ENCODE data around the gene NPHP4. TPM values are rescaled to one million over a fixed set of nuclear protein-coding genes. Genes with fewer than 3 reads are reported as not detected.

The NPHP4 gene
- 3.7 and 4.0 TPM in 2 replicates for total RNA-seq

GRCh38 chr1:5992026-5992813, at the start of gene NPHP4:
Gene NPHP4, minus strand, starts transcription at chr1:5992425. Its CDS starts 6,136 bp downstream, at chr1:5986289.
- peak; percentile 98 for DNase-seq (ENCODE audit: low read depth, low spot score)

GRCh38 chr1:6041432-6042062, 49.3 kb upstream of the NPHP4 start:
- DNase-seq (ENCODE audit: low read depth, low spot score) = no peak

- DNase-seq (ENCODE audit: low read depth, low spot score) = no peak
Measured at GRCh38 chr1:6040861-6041415, 48.7 kb upstream of the NPHP4 start.

- DNase-seq (ENCODE audit: low read depth, low spot score) = no peak
Measured at GRCh38 chr1:6040444-6040843, 48.2 kb upstream of the NPHP4 start.

GRCh38 chr1:6039031-6039430, 46.8 kb upstream of the NPHP4 start:
- DNase-seq (ENCODE audit: low read depth, low spot score) = no peak

- no peak for DNase-seq (ENCODE audit: low read depth, low spot score)
Measured at GRCh38 chr1:6038603-6039002, 46.4 kb upstream of the NPHP4 start.

- DNase-seq (ENCODE audit: low read depth, low spot score) = no peak
Measured at GRCh38 chr1:6037338-6037762, 45.1 kb upstream of the NPHP4 start.

- no peak for DNase-seq (ENCODE audit: low read depth, low spot score)
Measured at GRCh38 chr1:6035719-6036118, 43.5 kb upstream of the NPHP4 start.

- no peak for DNase-seq (ENCODE audit: low read depth, low spot score)
Measured at GRCh38 chr1:6035303-6035702, 43.1 kb upstream of the NPHP4 start.

GRCh38 chr1:6034750-6035096, 42.5 kb upstream of the NPHP4 start:
- DNase-seq (ENCODE audit: low read depth, low spot score) = no peak

- DNase-seq (ENCODE audit: low read depth, low spot score) = no peak
Measured at GRCh38 chr1:6033986-6034749, 41.9 kb upstream of the NPHP4 start.

GRCh38 chr1:6033124-6033523, 40.9 kb upstream of the NPHP4 start:
- no peak for DNase-seq (ENCODE audit: low read depth, low spot score)

GRCh38 chr1:6030547-6031261, 38.5 kb upstream of the NPHP4 start:
- DNase-seq (ENCODE audit: low read depth, low spot score) = no peak

GRCh38 chr1:6030132-6030531, 37.9 kb upstream of the NPHP4 start:
- DNase-seq (ENCODE audit: low read depth, low spot score) = no peak

GRCh38 chr1:6029351-6029750, 37.1 kb upstream of the NPHP4 start:
- DNase-seq (ENCODE audit: low read depth, low spot score) = no peak

GRCh38 chr1:6028042-6028850, 36.0 kb upstream of the NPHP4 start:
- no peak for DNase-seq (ENCODE audit: low read depth, low spot score)

GRCh38 chr1:6027591-6027990, 35.4 kb upstream of the NPHP4 start:
- no peak for DNase-seq (ENCODE audit: low read depth, low spot score)

- no peak for DNase-seq (ENCODE audit: low read depth, low spot score)
Measured at GRCh38 chr1:6026095-6026809, 34.0 kb upstream of the NPHP4 start.

GRCh38 chr1:6025269-6026094, 33.3 kb upstream of the NPHP4 start:
- no peak for DNase-seq (ENCODE audit: low read depth, low spot score)
